Aorta (tissue), 5 donors: ENCODE measurements around the gene KCNQ1. TPM values are rescaled to one million over a fixed set of nuclear protein-coding genes. Genes with fewer than 3 reads are reported as not detected.

Source experiments
- ATAC-seq: fragments of 200-7000 bp; cut with Tn5 transposase; one replicate; pipeline ENCODE4 v1.9.1; 2022; ENCODE audit warnings: moderate library complexity; ENCODE audit not compliant: low FRiP score
- DNase-seq, 2 donors: peaks; one replicate each; pipeline ENCODE4 v3.0.0-alpha.2; 2020
- H3K27ac ChIP-seq, 2 donors: one replicate each; pipeline ENCODE4 v1.5.1; 2013; ENCODE audit warnings: low read length in 2 of 2, mild to moderate bottlenecking in 2 of 2, moderate library complexity in 2 of 2, control low read depth in 1 of 2, inconsistent platforms in 1 of 2, low read depth in 1 of 2
- H3K27me3 ChIP-seq, 2 donors: one replicate each; pipeline ENCODE4 v1.6.1; 2013; ENCODE audit warnings: control low read depth in 1 of 2, low read length in 1 of 2, mild to moderate bottlenecking in 1 of 2, moderate library complexity in 1 of 2; ENCODE audit not compliant: insufficient read depth in 2 of 2, control insufficient read depth in 1 of 2
- H3K36me3 ChIP-seq, 2 donors: one replicate each; pipeline ENCODE4 v1.6.1; 2013; ENCODE audit warnings: control low read depth in 1 of 2, low read length in 1 of 2, mild to moderate bottlenecking in 1 of 2; ENCODE audit not compliant: insufficient read depth in 2 of 2, control insufficient read depth in 1 of 2
- H3K4me1 ChIP-seq, 2 donors: one replicate each; pipeline ENCODE4 v1.6.1; 2013; ENCODE audit warnings: low read length in 2 of 2, control low read depth in 1 of 2, mild to moderate bottlenecking in 1 of 2, moderate library complexity in 1 of 2; ENCODE audit not compliant: insufficient read depth in 2 of 2, control insufficient read depth in 1 of 2
- H3K4me3 ChIP-seq, 2 donors: one replicate each; pipeline ENCODE4 v1.5.1; 2013; ENCODE audit warnings: low read length in 2 of 2, control low read depth in 1 of 2, mild to moderate bottlenecking in 1 of 2
- H3K9me3 ChIP-seq: one replicate; pipeline ENCODE4 v1.6.1; 2013; ENCODE audit warnings: mild to moderate bottlenecking, low read length; ENCODE audit not compliant: control insufficient read depth
- WGBS, 2 donors: extraction: QIAGEN DNeasy Blood & Tissue Kit; methylation state at CpG; one replicate each; pipeline ENCODE4 v1.1.7; 2013; 5-methylcytosine and 5-hydroxymethylcytosine counted together
- intact Hi-C, 2 donors: fragments of 100-400 bp; cut with DNase I; formaldehyde crosslinking; loops; one replicate each; pipeline versions ENCODE4 v1.14.2 to v1.15.0; 2022
- polyA plus RNA-seq, 2 donors: library from polyadenylated mRNA; stranded (reverse); fragments of 200-250 nt; gene quantifications; one replicate each; pipeline ENCODE4 v1.2.3, GENCODE V29; 2013
- total RNA-seq, 2 donors: library from RNA; stranded (reverse); fragmentation: NEBNext Ultra II Directional; extraction: Animal tissue kit (Norgen Biotek cat#: 25700); gene quantifications; one replicate each; pipeline ENCODE4 v1.2.1, GENCODE V29; 2021
- donor health status: healthy with polysubstance abuse.
- donor health status: Bipolar disorder and iron deficiency.
- donor health status: DM: no; HTN: no; CAD: no.
- donor health status: DM: no; HTN: no; CAD: no.
- donor health status: DM: yes; HTN: yes; CAD: no.

KCNQ1 gene
- total and polyA plus RNA-seq, 4 donors, result 0.67 to 11.5 (median 5.8) TPM

DNA sequence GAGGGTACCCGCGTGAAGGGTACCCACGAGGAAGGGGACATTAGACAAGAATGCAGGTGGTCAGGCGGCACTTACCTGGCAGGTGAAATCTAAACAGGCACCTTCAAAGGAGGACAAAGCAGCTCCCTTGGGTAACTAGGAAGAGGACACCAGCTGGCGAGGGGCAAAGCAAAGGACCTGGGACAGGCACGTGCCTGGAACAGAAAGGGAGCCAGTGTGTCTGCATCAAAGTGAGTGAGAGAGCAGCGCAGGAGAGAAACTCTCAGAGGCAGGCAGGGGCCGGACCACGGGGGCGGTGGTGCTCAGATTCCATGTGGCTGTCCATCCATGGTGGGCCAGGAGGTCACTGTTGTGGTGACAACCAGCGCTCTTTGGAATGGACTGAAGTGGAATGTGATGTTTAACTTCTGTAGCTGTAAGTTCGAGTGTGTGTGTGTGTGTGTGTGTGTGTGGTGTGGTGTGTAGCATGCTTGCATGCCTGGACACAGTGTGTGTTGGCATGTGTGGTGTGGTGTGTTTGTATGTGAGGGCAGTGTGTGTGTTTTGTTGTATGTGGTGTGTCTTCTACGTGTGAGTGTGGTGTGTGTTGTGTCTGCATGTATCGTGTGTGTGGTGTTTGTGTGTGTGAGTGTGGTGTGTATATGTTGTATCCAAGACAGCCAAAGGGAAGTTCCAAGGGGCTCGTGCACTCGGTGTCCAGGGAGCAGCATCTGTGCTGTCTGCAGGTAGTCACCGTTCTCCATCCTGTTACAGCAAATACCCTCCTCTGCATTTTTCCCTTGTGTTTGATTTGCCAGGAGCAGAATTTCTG, 354.3 kb downstream of the KCNQ1 start:
- intact Hi-C loops, result no loop called here
- no peak overlapping the region for H3K4me3 ChIP-seq
- no peak for ATAC-seq
- DNase-seq, result peak in 1 of 2 donors; percentile 64
- H3K4me1 ChIP-seq, result no peaks in the 10 kb centered on the region
- WGBS, 2 donors, result 95 to 96% methylated on average over 17 of the region's 17 CpGs
- no peak overlapping the region for H3K27ac ChIP-seq
- H3K27me3 ChIP-seq, result no peaks in the 10 kb centered on the region
- no peaks in the 10 kb centered on the region for H3K36me3 ChIP-seq
- H3K9me3 ChIP-seq, result no peaks in the 10 kb centered on the region

DNA sequence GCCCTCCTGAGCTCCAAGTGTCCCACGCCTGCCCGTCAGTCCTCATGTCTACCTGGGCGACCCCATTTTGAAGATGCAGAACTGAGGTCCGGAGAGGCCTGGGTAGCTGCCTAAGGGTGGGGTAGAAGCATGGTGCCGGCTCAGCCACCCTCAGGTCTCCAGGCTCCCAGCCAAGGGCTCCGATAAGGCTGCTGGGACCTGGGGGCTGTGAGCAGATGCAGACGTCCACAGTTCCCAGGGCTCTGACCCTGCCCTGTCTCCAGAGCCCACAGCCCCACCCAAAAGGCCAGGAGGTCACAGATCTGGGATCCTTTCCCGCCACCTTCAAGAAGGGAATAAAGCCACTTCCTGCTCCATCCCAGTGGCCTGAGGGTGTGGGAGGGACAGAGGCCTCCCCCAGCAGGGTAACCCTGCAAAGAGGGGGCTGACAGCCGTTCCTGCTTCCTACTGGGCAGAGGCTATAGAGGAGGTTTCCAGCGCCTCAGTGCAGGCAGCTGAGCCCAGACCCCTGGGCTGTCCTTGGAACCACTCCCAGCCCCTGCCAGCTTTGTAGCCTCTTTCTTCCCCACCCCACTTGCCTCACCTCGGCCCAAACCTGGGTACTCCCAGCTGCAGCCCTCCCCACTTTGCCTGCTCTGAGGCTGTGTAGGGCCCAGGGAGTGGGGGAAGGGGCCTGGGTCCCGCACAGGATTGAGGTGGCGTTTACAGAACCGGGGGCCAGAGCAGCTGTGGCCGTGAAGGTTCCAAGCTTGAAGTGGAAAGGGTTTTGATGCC, 355.3 kb downstream of the KCNQ1 start:
- Histone ChIP-seq H3K36me3 (no peaks in the 10 kb centered on the region), H3K4me3 (no peak overlapping the region), H3K9me3 (no peaks in the 10 kb centered on the region), H3K27me3 (no peaks in the 10 kb centered on the region), H3K4me1 (no peaks in the 10 kb centered on the region), H3K27ac (no peak overlapping the region)
- DNase-seq (peak; percentile 25 to 59), ATAC-seq (no peak)
- intact Hi-C loops, result no loop called here
- 65 to 70% methylated on average over 15 of the region's 15 CpGs for WGBS, 2 donors

DNA sequence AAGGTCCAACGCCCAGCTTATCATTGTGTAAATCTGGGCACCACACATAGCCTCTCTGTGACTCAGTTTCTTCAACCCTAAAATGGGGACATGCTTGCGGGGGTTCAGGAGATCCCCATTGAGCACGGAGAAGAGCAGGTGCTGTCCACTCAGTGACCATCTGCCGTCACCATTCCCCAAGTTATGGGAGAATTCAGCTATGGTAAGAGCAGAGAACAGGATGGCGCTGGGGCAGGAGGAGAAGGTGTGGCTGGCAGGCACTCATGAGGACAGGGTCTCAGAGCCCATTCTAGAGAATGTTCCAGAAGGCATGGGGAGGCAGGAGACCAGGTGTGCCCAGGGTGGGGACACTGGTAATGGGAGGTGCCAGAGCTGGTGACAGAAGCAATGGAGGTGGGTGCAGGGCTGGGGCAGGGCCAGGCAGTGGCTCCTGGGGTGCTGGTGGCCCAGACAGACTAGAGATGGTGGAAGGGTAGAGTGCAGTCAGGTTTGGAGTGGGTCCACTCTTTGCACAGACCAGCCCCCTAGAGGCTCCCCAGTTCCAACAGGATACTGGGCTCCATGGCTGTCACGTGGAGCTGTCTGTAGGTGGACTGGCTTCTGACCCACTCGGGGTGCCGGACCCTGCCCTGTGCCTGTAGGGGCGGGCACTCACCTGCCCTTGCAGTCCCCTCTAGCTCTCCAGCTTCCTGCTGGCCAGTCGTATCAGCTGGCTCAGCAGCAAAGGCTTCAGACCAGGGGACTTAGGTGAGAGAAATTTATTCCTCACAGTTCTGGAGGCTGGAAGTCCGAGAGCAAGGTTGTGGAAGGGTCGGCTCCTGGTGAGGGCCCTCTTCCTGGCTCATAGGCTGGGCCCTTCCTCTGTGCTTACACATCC, 356.1 kb downstream of the KCNQ1 start:
- ATAC-seq, result no peak
- intact Hi-C loops, result no loop called here
- DNase-seq, result peak; percentile 34 to 68
- no peaks in the 10 kb centered on the region for H3K4me1 ChIP-seq
- no peaks in the 10 kb centered on the region for H3K36me3 ChIP-seq
- no peaks in the 10 kb centered on the region for H3K9me3 ChIP-seq
- H3K27ac ChIP-seq, result no peak overlapping the region
- H3K27me3 ChIP-seq, result no peaks in the 10 kb centered on the region
- H3K4me3 ChIP-seq, result no peak overlapping the region
- 96% methylated on average over 12 of the region's 12 CpGs for WGBS, 2 donors

DNA sequence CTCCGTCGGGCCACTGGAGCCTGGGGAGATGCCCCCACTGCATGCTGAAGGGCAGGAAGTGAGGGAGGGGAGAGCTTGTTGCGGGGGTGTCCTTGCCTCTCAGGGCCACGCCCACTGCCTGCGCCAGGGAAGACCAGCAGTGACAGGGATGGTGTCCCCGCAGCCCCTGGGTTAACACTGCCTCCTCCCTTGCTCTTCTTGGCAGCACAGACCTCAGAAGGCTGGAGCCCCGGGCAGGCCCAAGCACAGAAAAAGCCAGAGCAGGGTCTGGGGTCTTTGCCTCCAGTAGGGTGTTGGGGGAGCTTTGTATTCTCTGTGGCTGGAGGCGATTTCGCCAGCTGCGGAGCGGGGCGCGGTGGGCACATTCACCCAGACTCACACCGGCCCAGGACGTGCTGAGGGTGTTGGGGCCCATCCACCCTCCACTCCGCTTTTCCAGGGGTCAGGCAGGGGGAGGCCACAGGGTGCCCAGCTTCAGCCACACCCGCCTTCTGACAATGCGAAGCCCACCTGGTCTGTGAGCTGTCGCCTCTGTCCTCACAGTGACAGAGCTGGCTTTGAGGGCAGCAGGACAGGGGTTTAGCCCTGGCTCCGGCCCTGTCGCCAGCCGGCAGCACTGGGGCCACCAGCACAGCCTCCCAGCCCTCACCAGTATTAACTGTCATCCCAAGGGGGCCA, 357.0 kb downstream of the KCNQ1 start:
- 93 to 96% methylated on average over 22 of the region's 22 CpGs for WGBS, 2 donors
- Histone ChIP-seq H3K36me3 (no peaks in the 10 kb centered on the region), H3K9me3 (no peaks in the 10 kb centered on the region), H3K4me1 (no peaks in the 10 kb centered on the region), H3K4me3 (no peak overlapping the region), H3K27me3 (no peaks in the 10 kb centered on the region), H3K27ac (no peak overlapping the region)
- ATAC-seq (no peak), DNase-seq (peak; percentile 42 to 63)
- intact Hi-C loops, result no loop called here

DNA sequence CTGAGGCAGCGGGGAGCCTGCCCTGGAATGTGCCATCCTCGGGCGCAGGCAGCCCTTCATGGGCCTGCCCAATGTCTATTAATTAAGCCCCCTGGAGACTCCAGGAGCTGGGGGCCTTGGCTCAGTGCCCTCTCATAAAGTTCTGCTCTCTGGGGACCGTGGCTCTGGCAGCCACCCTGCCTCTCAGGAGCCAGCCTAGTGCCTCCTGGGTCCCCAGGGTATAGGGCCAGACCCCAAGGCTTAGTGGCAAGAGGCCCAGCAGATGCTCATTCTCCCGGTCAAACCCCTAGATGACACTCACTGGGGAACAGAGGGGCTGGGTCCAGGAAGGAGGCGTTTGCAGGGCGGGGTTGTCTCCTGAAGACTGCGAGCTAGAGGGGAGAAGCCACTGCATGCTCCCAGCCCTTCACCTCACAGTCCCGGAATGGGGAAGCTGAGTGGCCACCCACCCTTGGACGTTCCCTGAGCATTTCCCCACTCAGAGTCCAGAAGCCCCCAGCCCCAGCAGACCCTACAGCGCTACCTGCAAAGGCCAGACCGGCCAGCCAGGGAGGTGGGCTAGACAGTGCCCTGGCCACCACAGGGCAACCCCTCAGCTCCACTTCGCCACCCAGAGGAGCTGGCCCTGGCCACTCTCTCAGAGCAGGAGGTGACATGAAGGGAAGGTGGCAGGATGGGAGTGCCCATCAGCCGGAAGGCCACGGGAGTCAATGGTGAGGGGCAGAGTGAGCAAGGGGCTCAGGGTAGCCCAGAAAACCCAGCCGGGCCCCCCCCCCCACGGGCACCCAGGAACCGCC, 357.8 kb downstream of the KCNQ1 start:
- Histone ChIP-seq H3K4me1 (no peaks in the 10 kb centered on the region), H3K27ac (no peak overlapping the region), H3K27me3 (no peaks in the 10 kb centered on the region), H3K4me3 (no peak overlapping the region), H3K36me3 (no peaks in the 10 kb centered on the region), H3K9me3 (no peaks in the 10 kb centered on the region)
- WGBS, 2 donors, result 90 to 93% methylated on average over 18 of the region's 18 CpGs
- DNase-seq (peak; percentile 35 to 59), ATAC-seq (no peak)
- intact Hi-C loops, result no loop called here

DNA sequence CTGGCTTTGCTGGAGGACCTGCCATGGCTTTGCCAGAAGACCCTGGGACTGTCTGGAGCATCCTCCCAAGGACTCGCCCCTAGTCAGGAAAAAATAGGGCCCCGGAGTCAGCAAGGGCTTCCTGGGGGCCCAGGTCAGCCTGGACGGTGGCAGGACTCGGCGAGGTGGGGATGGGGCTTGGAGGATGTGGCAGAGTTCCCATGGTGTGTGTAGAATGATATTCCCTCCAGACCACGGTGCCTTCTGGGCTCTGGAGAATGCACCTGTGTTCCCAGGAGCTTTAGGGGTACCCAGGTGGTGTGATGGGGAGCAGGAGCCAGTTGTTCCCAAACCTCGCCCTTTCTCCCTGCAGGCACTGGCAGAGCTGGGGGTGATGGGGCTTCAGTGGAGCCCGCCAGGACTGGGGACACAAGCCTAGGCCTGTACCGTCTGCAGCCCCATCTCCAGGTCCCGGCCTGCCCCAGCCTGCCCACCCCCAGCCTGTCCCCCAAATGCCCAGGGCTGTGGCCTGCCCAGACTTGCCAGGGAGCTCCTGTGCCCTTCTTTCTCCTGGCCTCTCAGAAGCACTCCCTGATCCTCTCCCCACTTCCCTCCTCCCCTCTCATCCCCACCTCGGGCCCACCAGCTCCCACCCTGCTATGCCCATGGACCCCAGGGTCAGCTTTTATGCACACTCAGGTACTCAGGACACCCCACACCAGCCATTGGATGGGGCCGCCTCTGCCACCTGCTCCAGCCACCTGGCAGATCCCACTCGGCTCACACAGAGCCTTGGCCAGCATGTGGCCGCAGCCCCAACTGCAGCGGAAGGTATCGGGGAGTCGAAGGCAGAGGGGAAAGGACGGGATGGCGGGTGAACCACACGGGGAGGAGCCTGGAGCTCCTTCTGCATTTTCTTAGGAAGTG, 358.6 kb downstream of the KCNQ1 start:
- H3K27me3 ChIP-seq, result no peaks in the 10 kb centered on the region
- DNase-seq (peak; percentile 38 to 53), ATAC-seq (no peak)
- no peak overlapping the region for H3K27ac ChIP-seq
- no peaks in the 10 kb centered on the region for H3K4me1 ChIP-seq
- no peaks in the 10 kb centered on the region for H3K36me3 ChIP-seq
- H3K4me3 ChIP-seq, result no peak overlapping the region
- WGBS, 2 donors, result 93% methylated on average over 18 to 20 of the region's 20 CpGs
- intact Hi-C loops, result no loop called here
- H3K9me3 ChIP-seq, result no peaks in the 10 kb centered on the region

DNA sequence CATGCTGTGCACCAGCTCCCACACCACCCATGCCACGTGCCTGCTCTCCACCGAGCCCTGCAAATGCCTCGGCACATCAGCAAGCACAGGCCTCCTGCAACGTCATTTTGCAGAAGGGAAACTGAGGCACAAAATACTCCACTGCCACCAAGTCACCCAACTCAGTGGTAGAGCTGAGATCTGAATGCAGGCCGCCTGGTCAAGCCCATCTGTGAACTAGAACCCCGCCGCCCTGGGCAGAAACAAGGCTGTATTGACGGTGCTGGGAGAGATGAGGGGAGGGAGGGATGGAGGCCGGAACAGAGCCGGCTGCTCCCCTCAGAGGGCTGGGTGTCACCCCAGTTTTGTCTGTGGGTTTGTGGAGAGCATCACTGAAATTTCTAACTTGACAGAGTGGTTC, 359.4 kb downstream of the KCNQ1 start:
- ATAC-seq (no peak), DNase-seq (peak in 1 of 2 donors; percentile 36)
- Histone ChIP-seq H3K9me3 (no peaks in the 10 kb centered on the region), H3K4me1 (no peaks in the 10 kb centered on the region), H3K36me3 (no peaks in the 10 kb centered on the region), H3K27ac (no peak overlapping the region), H3K27me3 (no peaks in the 10 kb centered on the region), H3K4me3 (no peak overlapping the region)
- intact Hi-C loops, result no loop called here
- WGBS, 2 donors, result 93% methylated on average over 10 of the region's 10 CpGs
